Islet of Langerhans (tissue), 1 donor: Measurements from ENCODE around the gene SCN1A.
"Not testable (repeated sequence)": the region's sequence is repeated elsewhere in the genome, so short reads cannot be mapped to it uniquely, and the experiment has no call there.

Experiments used
- FAIRE-seq: peaks from one replicate; lab custom pipeline; 2011; peaks lifted over from hg19 to GRCh38; lab: Jason Lieb, UNC

Gene SCN1A

GRCh38 chr2:166135152-166135848 lies 7.5 kb upstream of the SCN1A start:
- no peak for FAIRE-seq

DNA sequence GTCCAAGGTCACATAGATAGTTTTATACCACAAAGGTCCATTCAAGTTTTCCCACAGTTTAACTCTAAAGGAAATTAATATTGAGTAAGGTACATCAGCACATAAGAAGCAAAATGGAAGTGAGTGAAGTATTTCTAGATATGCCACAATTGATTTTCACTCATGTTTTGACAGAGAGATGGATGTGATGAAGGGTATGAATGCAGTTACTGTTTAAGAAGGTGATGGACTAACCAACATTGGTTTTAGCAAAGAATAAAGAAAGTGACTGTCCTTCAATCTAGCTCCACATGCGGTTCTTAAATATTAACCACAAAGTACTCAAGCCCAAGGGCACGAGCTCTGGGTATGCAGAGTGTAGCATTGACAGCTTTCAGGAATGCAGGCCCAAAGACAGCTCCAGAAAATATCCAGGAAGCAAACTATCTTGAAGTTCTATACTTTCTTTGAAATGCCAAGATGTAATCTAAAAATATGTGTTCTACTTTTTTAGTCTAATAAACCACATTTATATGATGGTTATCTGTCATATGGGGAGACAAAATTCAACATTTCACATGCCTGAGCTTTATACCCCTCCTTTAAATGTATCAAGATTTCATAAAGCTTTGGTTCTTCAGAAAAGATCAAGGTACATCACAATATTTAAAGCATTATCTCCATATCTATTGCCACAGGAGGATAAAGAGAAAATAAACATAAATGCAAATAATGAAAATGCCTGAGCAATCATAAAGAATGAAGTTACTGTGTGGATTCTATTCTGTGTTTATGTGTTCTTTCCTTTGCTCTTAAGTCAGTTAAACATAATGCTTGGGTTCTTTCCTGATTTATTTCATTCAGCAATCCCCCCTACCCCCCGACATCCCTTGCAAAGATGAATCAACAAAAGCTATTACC lies 6.7 kb upstream of the SCN1A start:
- FAIRE-seq: no peak

DNA sequence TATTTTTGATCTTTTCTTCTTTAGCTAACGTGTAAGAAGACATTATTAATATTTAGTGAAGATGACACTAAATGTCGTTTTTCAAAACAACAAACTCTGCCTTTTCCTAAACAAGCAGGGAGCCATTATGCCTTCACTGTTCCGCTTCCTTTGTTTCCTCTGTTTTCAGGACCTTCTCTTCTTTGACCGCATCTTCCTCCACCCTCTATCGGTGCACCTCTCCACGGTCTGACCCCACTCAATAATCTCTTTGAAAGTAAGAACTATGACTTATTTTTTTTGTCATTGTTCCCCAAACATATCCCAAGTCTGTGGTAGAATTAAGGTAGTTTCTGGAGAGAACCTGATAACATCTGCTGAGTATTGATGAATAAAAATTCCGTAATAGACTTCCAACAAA lies 5.8 kb upstream of the SCN1A start:
- no peak for FAIRE-seq

- FAIRE-seq: no peak
Measured at GRCh38 chr2:166128156-166128505, 311 bp upstream of the SCN1A start.

GRCh38 chr2:166126007-166126639 lies 1.7 kb downstream of the SCN1A start:
- FAIRE-seq: no peak

DNA sequence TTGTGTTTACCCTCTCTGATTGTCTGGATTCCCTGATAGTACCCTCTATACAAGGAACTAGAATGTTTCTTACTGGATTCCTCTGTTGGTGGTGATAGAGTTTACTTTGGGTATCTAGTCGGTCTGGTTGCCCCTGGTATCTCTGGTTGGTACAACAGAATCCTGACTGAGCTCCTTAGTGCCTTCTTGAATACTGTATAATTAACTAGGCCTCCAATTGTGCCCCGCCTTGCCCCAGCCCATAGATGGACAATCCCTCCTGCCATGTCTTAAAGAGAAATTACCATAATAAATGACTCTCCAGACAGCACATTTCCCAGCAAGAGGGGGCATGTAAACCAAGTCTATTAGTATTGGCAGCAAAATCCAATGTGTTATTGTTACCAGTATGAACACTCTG lies 2.3 kb downstream of the SCN1A start:
- FAIRE-seq: no peak

DNA sequence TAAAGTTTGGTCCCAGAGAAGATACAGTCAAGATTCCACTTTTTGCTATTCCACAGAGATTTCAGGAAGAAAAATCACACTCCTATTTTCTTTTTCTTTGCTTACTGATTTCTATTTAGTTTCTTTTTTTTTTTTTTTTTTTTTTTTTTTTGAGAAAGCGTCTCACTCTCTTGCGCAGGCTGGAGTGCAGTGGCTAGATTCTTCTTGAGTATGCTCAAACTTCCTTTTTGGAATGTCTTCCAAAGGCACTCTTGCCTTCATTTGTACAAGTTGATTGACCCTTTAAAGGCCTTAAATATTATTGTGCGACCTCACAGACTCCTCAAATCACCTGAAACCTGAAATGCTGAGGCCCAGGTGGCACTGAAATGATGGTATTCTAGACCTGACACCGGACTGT lies 9.6 kb downstream of the SCN1A start:
- FAIRE-seq: no peak

DNA sequence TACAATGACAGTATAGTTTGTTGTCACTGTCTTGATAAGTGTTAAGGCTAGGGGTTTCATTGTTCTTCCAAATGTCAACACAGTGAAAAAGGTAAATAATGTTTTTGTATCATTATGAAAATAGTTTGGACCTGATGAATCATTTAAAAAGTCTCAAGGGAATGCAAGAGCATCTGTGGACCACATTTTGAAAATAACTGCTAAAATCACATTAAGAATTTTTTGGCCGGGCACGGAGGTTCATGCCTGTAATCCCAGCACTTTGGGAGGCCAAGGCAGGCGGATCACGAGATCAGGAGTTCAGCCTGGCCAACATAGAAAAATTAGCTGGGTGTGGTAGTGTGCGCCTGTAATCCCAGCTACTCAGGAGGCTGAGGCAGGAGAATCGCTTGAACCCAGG lies 10.3 kb downstream of the SCN1A start:
- FAIRE-seq: no peak

- no peak for FAIRE-seq
Measured at GRCh38 chr2:166115589-166115988, 12.2 kb downstream of the SCN1A start.

DNA sequence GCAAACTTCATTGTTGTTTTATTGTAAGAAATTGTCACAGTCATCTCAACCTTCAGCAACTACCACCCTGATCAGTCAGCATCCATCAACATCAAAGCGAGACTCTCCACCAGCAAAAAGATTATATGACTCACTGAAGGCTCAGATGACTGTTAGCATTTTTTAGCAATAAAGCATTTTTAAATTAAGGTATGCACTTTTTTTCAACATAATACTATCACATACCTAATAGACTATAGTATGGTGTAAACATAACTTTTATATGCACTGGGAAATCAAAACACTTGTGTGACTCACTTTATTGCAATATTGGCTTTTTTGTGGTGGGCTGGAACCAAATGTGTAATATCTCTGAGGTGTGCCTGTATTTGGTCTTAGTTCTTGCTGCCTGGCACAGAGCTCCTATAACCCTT lies 15.6 kb downstream of the SCN1A start:
- FAIRE-seq: no peak

DNA sequence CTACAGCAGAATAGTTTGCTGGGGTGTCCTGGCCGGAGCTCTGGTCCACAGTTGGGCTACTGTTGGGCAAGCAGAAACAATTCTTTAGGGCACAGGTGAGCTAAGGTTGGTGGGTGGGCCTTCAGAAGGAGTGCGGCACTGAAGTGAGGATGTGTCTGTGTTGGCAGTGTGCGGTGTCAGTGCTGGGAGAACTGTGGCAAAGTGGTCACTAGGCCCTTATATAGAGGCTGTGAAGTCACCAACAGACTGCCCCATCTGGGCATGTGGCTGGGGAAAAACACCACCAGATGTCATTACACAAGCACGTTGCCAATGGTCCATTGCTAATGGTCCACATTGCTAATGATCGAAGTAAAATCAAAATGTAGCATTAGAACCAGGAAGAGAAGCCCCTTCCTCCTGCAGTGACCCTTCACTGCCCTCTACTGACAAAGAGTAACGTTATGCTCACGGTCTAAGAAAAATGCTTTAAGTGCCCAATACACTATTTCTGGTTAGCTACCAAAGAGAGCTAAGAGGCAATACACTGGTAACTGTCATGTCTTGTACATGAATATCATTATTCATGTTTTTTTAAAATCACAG lies 21.3 kb downstream of the SCN1A start:
- FAIRE-seq: no peak

DNA sequence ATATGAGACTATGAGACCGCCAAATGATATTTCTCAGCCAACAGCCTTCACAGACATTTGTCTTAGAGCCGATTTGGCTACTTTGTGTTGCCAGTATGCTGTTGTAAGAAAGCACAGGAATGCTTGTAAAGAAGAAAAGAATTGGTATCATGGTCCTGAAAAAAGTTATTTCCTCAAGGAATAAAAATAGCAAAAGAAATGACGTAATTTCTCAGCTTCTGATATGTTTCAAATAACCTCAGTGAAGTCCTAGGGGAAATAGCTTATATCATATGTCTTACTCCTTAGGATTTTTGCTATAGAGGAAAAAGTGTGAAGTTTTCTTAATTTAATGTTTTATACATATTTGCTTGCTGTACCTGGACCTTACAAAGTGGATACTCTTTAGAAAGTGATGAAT lies 23.0 kb downstream of the SCN1A start:
- FAIRE-seq: no peak

- no peak for FAIRE-seq
Measured at GRCh38 chr2:166104084-166104483, 23.7 kb downstream of the SCN1A start.

DNA sequence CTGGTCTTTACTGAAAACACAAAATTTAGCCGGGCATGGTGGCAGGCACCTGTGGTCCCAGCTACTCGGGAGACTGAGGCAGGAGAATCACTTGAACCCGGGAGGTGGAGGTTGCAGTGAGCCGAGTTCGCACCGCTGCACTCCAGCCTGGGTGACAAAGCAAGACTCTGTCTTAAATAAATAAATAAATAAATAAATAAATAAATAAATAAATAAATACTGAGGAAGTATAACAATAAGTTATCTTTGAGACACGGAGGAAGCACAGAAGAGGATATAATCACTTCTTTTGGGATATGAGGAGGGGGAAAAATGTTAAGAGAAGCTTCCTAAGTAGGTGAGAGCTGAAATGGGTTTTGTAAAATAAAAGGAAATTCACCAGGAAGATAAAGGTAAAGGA lies 24.5 kb downstream of the SCN1A start:
- FAIRE-seq: not testable (repeated sequence)

DNA sequence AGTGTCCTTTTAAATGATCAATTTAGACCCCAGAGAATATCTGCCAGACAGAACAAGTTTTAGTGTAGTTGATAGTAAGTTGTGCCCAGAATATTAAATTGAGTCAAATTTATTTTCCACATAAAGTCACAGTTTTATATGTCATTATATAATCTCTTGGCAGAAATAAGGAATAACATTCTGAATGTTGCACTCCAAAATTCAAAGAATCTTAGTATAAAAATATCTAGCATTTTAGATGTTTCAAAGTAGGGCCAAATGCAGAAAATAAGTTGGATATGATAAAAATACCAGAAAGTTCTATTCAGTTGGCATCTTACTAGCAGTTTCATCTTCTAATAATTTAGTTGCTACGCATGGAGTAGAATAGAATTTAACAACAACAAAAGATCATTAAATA lies 33.5 kb downstream of the SCN1A start:
- no peak for FAIRE-seq

GRCh38 chr2:166092889-166093288 lies 34.9 kb downstream of the SCN1A start:
- FAIRE-seq: no peak

GRCh38 chr2:166091439-166091838 lies 36.4 kb downstream of the SCN1A start:
- no peak for FAIRE-seq

- FAIRE-seq: no peak
Measured at GRCh38 chr2:166090908-166091307, 36.9 kb downstream of the SCN1A start.

- no peak for FAIRE-seq
Measured at GRCh38 chr2:166090346-166090745, 37.5 kb downstream of the SCN1A start.

DNA sequence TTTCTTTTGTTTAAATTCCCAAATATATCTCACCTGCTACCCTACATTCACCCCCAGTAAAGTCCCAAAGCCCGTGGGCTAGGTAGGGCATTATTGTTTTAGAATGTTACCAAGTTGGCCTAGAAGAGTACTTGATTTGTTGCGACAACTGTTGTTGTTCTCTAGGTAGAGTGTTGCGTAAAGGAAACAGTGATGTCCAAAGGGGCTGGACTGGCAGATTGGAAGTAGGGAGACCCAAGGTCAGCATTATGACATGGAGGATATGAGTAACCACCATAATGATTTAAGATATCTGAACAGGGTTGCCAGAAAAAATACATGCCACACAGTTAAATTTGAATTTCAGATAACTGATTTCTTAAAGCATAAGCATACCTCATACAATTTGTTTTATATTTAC lies 39.2 kb downstream of the SCN1A start:
- FAIRE-seq: no peak

DNA sequence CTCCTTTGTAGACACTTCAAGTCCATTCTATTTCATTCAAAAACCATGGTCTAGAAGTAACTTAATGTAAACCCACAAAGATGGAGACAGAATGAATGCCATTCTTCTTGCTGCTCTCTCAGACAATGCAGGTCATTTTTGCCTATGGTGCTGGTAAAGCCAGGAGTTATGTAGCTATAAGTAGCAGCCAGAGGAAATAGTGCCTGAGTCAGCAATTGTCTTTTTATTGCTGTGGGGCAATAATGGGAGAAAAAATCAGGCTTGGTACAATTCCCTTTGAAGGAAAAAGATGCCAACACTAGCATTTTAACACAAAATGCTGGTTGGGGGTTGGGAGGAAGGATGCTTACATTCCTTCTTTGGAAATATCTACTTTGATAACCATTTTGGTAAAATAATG lies 43.5 kb downstream of the SCN1A start:
- FAIRE-seq: no peak

DNA sequence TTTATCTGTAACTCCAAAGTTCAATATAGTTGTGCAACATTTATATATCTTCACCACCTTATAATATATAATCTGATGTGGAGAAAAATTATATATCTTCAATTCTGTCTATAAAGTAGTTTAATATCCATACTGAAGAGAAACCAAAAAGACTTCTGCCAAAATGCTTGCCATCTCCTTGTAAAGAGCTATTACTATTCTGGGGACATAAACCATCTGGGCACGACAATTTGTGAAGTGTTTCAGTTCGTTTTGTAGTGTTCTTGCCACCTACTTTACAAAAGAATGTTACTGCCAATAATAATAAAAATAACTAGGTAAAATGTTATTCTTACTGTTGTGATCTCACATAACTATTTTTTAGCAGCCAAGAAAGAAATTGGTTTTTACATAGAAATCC lies 45.1 kb downstream of the SCN1A start:
- no peak for FAIRE-seq

- FAIRE-seq: no peak
Measured at GRCh38 chr2:166081852-166082251, 46.0 kb downstream of the SCN1A start.
